NCI-H2196 treated with DMSO at 0.1 percent for 48 hours (cell line): Measurements from ENCODE around the gene PREX1.
"Not testable (repeated sequence)": the region's sequence is repeated elsewhere in the genome, so short reads cannot be mapped to it uniquely, and the experiment has no call there.

Experiments used
- DNase-seq: peaks from one replicate; lab custom pipeline; 2025; ENCODE audit not compliant: unreplicated experiment; lab: John Stamatoyannopoulos, UW

The PREX1 gene

DNA sequence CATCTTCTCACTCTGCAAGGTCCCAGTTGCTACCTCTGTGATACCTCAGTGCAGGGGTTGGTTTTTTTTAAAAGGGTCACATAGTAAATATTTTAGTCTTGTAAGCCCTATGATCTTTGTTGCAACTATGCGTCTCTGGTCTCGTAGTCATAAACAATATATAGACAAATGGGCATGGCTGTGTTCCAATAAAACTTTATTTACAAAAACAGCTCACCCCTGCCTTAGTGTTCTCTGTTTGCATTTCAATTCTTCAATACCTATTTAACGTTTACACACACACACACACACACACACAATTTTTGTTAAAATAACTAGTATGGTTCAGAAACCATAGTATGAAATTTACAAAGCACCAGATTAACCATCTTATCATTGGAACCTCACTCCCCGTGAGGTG is 216.8 kb downstream of the PREX1 start:
- no peak for DNase-seq

GRCh38 chr20:48609491-48609978 is 218.3 kb downstream of the PREX1 start:
- DNase-seq = no peak

DNA sequence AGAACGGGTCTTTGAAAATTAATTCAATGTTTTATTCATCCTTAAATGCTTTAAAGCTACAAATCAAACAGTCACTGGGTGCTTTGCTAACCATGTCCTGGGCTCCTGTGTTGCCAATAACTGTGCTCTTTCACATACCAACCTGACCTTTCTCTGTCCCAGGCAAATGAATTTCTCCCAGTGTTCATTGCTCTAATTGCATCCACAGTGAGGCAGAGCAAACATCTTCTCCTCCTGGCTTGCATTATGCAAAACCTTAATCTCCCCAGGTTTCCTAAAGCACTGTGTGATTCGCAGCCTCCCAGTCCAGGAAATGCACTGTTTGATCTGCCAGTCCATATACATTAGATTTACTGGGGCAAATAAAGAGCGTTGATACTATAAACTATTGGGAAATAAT is 219.0 kb downstream of the PREX1 start:
- no peak for DNase-seq

GRCh38 chr20:48607544-48607865 is 220.3 kb downstream of the PREX1 start:
- no peak for DNase-seq

DNA sequence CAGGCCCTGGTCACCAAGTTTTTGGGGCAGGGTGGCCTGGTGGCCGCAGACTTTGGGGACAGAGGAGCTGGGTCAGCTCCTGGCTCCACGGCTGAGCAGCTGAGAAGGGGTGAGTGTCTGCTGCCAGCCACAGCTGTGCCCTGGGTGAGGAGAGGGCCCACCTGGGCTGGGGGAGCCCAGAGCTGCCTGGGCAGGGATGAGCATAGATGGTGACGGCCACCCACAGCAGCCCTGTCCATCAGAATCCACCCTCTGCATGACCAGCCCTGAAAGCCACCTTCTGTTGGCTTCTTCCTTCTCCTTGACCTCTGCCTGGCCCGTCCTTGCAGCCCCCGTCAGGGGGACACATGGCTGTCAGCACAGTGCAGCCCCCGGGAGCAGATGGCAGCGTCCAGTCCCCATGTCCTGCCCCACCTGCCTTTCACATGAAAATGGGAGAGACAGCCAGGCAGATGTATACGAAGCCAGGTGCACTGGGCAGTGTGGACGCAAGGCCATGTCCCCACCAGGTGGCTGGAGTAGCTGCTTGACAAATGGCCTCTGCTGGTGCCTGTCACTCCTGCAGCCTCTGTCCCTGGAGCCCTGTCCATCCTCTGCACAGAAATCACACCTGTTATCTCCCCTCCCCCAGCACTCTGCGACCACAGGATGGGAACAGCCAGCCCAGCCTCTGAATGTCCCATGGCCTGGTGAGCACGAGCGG is 220.8 kb downstream of the PREX1 start:
- DNase-seq = no peak

DNA sequence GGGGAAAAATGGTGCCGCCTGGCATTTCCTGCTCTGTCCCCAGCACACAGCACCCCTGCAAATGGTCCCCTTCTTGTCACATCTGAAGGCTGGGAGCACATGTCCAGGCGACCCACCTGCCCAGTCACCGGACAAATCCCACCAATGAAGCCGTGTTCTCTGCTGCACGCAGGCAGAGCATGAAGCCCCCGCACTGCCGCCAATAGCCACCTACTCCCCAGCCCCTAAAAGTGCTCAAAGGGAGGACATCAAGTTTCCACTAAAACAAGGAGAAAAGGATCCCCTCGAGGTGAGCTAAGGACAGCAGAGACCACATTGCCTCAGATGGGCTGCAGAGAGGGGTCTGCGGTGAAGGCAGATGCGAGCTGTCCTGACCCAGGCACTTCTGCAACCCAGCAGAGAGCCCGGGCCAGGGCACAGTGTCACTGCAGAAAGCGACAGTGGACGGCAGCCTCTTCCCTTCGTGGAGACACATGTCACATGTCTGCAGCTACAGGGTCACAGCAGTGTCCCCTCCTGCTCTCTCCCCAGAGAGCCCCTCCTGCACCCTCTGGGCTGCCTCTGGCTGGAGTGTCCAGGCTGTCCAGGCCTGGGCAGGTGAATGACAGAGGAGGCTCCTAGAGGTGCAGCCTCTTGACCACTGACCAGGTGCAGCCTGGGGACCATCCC is 221.5 kb downstream of the PREX1 start:
- no peak for DNase-seq

GRCh38 chr20:48605364-48606171 is 222.2 kb downstream of the PREX1 start:
- no peak for DNase-seq

GRCh38 chr20:48604936-48605335 is 222.9 kb downstream of the PREX1 start:
- DNase-seq = no peak

DNA sequence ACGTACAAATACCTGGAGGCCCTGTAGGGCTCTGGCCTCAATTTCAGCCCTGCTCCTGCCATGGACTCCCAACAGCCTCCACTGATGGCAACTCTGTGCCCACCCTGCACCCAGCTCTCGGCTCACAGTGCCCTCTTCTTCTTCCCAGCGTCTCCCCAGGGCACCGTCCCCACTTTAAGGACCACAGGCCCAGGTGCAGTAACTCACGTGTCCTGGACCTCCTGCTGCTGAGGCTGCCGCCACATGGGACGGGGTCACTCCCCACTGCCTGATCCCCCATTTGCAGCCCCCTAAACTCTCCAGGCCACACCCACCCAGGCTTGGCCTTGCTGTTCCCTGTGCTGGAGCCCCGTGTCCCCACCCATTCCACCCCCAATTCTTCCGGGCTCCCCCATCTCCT is 223.4 kb downstream of the PREX1 start:
- no peak for DNase-seq

- no peak for DNase-seq
These were observed 223.9 kb downstream of the PREX1 start for GRCh38 chr20:48603819-48604405.

GRCh38 chr20:48603116-48603818 is 224.5 kb downstream of the PREX1 start:
- DNase-seq = no peak

- DNase-seq = no peak
These were observed 226.0 kb downstream of the PREX1 start for GRCh38 chr20:48601798-48602197.

DNA sequence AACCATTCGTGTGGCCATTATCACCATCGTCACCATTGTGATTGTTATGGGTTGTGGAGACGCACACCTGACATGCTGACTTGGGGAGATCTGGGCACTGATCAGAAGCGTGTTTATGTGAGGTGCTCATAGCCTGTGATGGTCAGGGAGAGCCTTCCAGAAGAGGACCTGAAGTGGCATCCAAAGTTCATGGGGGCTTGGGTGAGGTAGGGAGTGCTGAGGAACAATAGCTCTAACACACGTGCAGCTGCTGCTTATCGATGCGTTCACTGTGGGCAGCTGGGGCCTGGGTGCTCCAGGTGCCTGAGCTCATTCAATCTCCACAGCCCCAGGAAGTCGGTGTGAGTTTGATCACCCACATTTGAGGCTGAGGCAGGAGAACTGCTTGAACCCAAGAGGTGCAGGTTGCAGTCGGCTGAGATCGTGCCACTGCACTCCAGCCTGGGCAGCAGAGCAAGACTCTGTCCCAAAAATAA is 227.3 kb downstream of the PREX1 start:
- DNase-seq = no peak

DNA sequence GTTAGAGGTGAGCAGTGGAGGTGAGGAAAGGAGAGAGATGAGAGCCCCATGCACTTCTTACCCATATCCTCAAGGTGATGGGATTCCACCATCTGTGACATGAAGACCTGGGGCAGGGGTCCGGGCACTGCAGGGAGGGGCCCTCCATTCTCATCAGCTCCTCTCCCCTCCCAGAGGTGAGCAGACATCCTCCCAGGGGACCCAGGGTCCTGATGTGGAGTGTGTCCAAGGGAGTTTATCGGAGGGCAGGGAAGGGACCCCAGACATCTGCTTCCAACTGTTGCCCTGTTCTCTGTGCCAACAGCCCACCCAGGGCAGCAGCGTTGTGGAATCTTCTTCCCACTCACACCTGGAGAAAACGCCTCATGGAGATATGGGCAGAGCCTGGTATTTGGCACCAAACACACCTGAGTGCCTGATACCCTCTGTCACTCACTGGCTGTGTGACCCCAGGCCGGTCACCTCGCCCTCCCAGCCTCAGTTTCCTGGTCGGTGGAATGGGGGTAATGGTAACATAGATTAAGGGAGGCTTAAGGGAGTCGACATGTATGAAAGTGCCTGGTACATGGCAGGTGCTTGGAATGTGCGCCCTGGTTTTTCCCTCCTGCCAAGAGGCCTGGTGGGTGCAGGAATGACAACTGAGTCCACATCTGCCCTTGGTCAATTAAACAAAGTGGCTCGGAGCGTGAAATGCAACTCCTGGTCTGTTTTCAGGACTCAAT is 227.9 kb downstream of the PREX1 start:
- DNase-seq = no peak

- no peak for DNase-seq
These were observed 228.6 kb downstream of the PREX1 start for GRCh38 chr20:48599106-48599747.

GRCh38 chr20:48598303-48598941 is 229.4 kb downstream of the PREX1 start:
- not testable (repeated sequence) for DNase-seq

DNA sequence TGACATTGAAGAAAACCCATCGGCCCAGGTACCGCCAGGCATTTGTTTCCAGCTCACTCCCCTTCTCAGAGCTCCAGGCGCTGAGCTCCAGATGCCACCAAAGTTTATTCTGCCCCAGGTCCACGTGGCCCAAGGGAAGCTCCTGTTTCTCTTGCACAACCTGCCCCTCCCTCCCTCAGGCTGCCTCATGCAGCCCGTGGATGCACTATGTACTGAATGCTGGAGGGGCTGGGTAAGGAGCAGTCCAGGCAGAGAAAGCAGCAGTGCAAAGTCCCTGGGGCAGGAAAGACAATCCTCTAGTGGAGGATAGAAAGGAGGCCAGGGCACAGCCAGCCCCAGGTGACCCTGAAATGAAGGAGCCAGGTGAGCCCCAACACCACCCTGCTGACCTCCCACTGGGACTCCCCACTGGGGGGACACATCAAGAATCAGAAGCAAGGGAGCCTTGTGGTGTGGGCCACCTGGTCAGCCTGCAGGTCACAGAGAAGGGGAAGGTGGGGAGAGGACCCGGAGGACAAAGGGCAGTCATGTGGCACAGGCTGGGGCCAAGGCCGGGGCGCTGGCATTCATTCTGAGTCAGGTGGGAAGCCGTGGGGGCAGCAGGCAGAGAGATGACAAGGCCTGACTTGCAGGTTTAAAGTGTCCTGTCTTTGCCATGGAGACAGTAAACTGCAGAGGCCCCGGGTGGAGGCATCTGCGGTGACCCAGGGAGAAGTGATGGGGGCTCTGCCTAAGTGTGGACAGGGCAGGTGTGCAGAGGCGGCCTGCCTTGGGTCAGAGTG is 230.1 kb downstream of the PREX1 start:
- DNase-seq = no peak

- DNase-seq = no peak
These were observed 231.4 kb downstream of the PREX1 start for GRCh38 chr20:48596334-48596898.
